GM12872 (cell line): ENCODE results near the gene BBS7.

Experiments used
- TF ChIP-seq, protein P1 (sequence below): IDR thresholded peaks from 3 replicates; pipeline ENCODE4 v1.5.1; 2011; ENCODE audit warnings: low read depth, mild to moderate bottlenecking, low read length, moderate library complexity; ENCODE audit not compliant: insufficient read depth

BBS7 gene

DNA sequence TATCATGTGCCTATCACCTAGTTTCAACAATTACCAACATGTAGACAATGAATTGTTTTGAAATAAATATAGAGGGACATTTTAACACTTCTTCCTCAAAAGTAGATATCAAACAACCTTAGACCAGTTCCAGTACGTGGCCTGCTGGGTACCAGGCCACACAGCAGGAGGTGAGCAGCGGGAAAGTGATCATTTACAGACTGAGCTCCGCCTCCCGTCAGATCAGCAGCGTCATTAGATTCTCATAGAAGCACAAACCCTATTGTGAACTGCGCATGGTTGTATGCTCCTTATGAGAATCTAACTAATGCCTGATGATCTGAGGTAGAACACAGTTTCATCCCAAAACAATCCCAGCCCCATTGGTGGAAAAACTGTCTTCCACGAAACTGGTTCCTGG is 6.5 kb downstream of the BBS7 start:
- TF ChIP-seq, protein P1, sequence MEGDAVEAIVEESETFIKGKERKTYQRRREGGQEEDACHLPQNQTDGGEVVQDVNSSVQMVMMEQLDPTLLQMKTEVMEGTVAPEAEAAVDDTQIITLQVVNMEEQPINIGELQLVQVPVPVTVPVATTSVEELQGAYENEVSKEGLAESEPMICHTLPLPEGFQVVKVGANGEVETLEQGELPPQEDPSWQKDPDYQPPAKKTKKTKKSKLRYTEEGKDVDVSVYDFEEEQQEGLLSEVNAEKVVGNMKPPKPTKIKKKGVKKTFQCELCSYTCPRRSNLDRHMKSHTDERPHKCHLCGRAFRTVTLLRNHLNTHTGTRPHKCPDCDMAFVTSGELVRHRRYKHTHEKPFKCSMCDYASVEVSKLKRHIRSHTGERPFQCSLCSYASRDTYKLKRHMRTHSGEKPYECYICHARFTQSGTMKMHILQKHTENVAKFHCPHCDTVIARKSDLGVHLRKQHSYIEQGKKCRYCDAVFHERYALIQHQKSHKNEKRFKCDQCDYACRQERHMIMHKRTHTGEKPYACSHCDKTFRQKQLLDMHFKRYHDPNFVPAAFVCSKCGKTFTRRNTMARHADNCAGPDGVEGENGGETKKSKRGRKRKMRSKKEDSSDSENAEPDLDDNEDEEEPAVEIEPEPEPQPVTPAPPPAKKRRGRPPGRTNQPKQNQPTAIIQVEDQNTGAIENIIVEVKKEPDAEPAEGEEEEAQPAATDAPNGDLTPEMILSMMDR: no peak

DNA sequence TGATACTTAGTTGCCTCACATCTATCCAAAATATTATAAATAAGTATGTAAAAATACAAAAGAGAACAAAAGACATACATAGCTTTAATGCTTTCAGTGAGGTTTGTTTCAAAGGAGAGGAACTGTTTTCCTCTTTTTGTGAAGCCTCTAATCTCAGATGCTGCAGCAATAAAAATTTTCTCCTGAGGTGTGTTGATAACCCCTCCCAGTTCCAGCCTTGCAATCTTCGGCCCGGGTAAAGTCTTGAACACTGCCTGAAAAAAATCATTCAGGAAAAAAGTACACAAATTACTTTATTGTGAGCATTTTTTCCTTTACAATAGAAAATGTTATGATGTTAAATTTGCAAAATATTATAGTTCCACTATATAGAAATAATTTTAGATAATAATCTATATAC is 8.8 kb downstream of the BBS7 start:
- TF ChIP-seq, protein P1: no peak

DNA sequence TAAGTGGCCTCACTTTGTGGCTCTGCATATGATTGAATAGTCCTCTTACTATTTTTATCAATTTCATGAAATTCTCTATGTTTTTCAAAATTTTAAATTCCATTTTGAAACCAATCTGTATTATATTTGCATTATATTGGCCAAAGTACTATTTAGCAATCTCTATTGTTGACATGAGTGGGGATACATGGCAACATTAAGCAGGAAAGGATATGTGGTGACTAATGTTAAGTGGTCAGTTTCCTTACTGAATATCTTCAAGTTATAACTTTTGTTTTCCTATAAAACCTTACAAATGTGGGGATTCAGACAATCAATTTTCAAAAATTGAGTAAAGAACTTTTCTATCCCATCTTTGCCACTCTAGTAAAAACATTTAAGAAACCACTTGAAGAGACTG is 10.2 kb downstream of the BBS7 start:
- TF ChIP-seq, protein P1: no peak

DNA sequence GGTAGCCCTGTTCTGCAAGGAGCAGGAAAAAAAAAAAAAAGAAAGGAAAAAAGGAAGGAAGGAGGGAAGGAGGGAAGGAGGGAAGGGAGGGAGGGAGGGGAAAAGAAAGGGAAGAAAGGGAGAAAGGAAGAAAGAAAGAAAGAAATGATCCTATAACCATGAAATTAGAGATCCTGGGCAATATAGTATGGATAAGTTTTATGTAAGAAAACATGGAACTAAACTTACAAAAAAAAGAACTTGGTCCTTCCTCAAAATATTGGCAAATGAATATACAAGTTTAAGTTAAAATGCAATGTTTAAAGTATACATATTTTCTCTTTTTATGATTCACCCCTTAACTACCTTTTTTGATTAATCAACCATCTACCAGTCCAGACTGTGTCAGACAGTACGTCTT is 18.9 kb downstream of the BBS7 start:
- TF ChIP-seq, protein P1: no peak

DNA sequence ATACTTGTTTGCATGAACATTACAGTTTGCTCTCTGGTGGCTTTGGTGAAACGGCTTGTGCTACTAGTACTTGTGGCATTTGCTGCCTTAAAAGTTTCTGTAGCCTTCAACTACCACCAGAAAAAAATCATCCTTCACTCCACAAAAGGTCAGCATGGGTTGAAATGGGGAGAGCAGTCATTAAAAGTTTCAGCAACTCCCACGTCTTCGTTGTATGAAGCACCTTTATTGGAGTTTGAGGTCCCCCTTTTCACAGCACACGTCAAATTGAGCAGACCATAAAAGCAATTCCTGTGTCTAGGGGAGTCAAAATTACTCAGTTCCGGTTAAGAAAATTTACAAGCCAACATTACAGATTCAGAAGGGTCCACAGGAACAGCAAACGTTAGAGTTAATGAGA is 23.6 kb downstream of the BBS7 start:
- TF ChIP-seq, protein P1: no peak

DNA sequence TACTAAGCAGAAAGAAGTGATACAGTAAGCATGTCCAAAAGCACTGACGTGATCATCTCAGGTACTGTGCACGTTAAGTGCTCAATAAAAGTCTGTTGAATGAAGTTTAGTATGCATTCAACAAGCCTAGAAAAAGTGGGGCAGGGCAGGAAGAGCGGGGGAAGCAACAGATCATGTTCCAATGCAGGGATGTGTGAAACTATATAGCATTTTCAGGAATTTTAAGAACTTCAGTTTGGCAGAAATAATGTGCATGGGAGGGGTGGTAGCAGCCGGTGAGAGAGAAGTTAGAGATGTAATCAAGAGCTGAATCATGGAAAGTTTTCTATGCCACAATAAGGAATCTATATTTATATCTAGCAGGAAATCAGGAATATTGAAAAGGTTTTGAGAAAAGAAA is 27.4 kb downstream of the BBS7 start:
- TF ChIP-seq, protein P1: no peak

DNA sequence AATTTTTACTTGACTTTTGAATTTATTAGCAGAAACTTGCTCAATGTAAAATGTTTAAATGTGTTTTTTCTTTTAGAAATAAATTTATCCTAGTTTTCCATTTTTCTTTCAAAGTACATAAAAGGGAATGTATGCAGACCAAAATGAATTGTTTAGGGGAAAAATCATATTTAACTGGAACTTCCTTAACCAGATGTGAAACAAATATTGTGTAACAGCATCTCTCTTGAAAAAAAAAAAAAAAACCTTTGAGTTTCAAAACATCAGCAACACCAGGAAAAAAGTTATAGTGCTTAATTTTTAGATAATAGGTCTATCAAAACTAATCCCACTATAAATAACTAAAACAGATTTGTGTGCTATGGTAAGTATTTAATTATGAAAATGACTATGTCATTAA is 32.1 kb downstream of the BBS7 start:
- TF ChIP-seq, protein P1: no peak

DNA sequence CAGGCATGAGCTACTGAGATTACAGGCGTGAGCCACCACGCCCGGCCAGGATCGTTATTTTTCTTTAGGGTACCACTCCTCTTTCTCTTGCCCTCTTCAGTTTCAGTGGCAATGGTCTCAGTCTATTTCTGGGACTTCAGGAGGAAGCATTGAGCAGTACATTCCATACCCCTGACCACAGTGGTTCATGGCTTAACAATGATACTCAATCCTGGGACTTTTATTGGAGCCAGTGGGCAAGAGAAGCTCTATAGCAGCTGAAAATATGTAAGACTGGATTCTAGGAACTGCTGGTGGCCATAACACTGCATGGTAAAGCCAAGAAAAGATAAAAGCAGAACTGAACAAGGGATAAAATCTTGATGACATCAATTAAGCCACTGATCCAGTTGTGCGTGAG is 40.8 kb downstream of the BBS7 start:
- TF ChIP-seq, protein P1: no peak
